ENCODE measurements around the gene ZNF513.
A peak's percentile ranks its signal among the peaks of the same experiment; 100 is the strongest.

Gene ZNF513

GRCh38 chr2:27381577-27382181 is 1.1 kb upstream of the ZNF513 start:
- DNase-seq (ENCODE audit: low spot score): no peak

- no peak for DNase-seq (ENCODE audit: low spot score)
Measured at GRCh38 chr2:27379836-27380625, 503 bp downstream of the ZNF513 start.

- no peak for DNase-seq (ENCODE audit: low spot score)
Measured at GRCh38 chr2:27379383-27379835, 1.1 kb downstream of the ZNF513 start.

- DNase-seq (ENCODE audit: low spot score): no peak
Measured at GRCh38 chr2:27378809-27379290, 1.7 kb downstream of the ZNF513 start.

- DNase-seq (ENCODE audit: low spot score): no peak
Measured at GRCh38 chr2:27378096-27378808, 2.3 kb downstream of the ZNF513 start.

GRCh38 chr2:27377618-27378095 is 2.9 kb downstream of the ZNF513 start:
- DNase-seq (ENCODE audit: low spot score): no peak

GRCh38 chr2:27376866-27377617 is 3.5 kb downstream of the ZNF513 start:
- no peak for DNase-seq (ENCODE audit: low spot score)

GRCh38 chr2:27376151-27376865 is 4.2 kb downstream of the ZNF513 start:
- no peak for DNase-seq (ENCODE audit: low spot score)

- DNase-seq (ENCODE audit: low spot score): no peak
Measured at GRCh38 chr2:27375513-27376099, 4.9 kb downstream of the ZNF513 start.

- no peak for DNase-seq (ENCODE audit: low spot score)
Measured at GRCh38 chr2:27373567-27373966, 7.0 kb downstream of the ZNF513 start.

- DNase-seq (ENCODE audit: low spot score): no peak
Measured at GRCh38 chr2:27372937-27373336, 7.6 kb downstream of the ZNF513 start.

GRCh38 chr2:27370816-27371620 is 9.5 kb downstream of the ZNF513 start:
- DNase-seq (ENCODE audit: low spot score): peak; percentile 15

GRCh38 chr2:27370026-27370815 is 10.3 kb downstream of the ZNF513 start, which contains the start of the genes EIF2B4 and SNX17:
Gene EIF2B4 (minus strand): TSS chr2:27370338. CDS start chr2:27370314, 24 bp downstream.
Gene SNX17 (plus strand): TSS chr2:27370616. CDS start chr2:27370744, 128 bp downstream.
- DNase-seq (ENCODE audit: low spot score): peak; percentile 96

GRCh38 chr2:27369471-27370025 is 11.0 kb downstream of the ZNF513 start:
- peak; percentile 72 for DNase-seq (ENCODE audit: low spot score)

GRCh38 chr2:27363933-27364332 is 16.6 kb downstream of the ZNF513 start:
- no peak for DNase-seq (ENCODE audit: low spot score)

GRCh38 chr2:27362678-27363420 is 17.7 kb downstream of the ZNF513 start:
- no peak for DNase-seq (ENCODE audit: low spot score)

GRCh38 chr2:27356382-27357181 is 24.0 kb downstream of the ZNF513 start, which contains the start of gene GTF3C2:
Gene GTF3C2 (minus strand): TSS chr2:27356764. CDS start chr2:27343554, 13,210 bp downstream.
- peak; percentile 92 for DNase-seq (ENCODE audit: low spot score)
